ENCODE measurements around the gene CDH2.

- TF ChIP-seq CTCF (IDR thresholded peaks at IDR 0.05; ENCODE audit: low read depth, low read length, missing input control) (no peak), EGR1 (IDR thresholded peaks at IDR 0.05; ENCODE audit: low read depth in 2 of 2) (no peak), TAF1 (conservative IDR thresholded peaks at IDR 0.05) (no peak), REST (IDR thresholded peaks at IDR 0.05) (no peak)
These were observed 26.0 kb downstream of the CDH2 start for GRCh38 chr18:28150925-28151324.
